K562 (cell line): Measurements from ENCODE around the gene CD74. TPM values are rescaled to one million over a fixed set of nuclear protein-coding genes. Genes with fewer than 3 reads are reported as not detected.

Experiments used
- ATAC-seq: fragments of 200-7000 bp; cut with Tn5 transposase; 3 replicates; pipeline ENCODE4 v1.9.1; 2020; ENCODE audit warnings: moderate library complexity
- BruUV-seq: library from RNA; stranded (reverse); fragments of 400-500 nt; replicated peaks from 2 replicates; lab custom pipeline; 2021; lab: Mats Ljungman, UMichigan
- CTCF ChIA-PET: fragments of 300-600 bp; formaldehyde crosslinking; extraction: SDS; loops from one replicate; lab custom pipeline; 2021; ENCODE audit warnings: low intra/inter-chr PET ratio; lab: Yijun Ruan, JAX
- POLR2A ChIA-PET: fragments of 300-600, 350-650 bp; sonication (Branson Sonifier 250); formaldehyde crosslinking; extraction: SDS; loops from one replicate; lab custom pipeline; 2021; ENCODE audit warnings: antibody characterized with exemption, inconsistent platforms; lab: Yijun Ruan, JAX
- DNase-seq, 4 experiments: peaks; one replicate each; pipeline versions ENCODE4 v3.0.0 to v3.0.0-alpha.2; 2011 to 2018; ENCODE audit warnings: low spot score in 3 of 4, mixed read lengths in 3 of 4; ENCODE audit errors: extremely low read depth in 1 of 4
- FAIRE-seq: peaks from 2 replicates; lab custom pipeline; 2011; peaks lifted over from hg19 to GRCh38; lab: Jason Lieb, UNC
- H2AFZ ChIP-seq: 2 replicates; pipeline ENCODE4 v1.6.0; 2011; ENCODE audit warnings: low read depth, low read length, control low read depth, inconsistent platforms
- H3K27ac ChIP-seq: fragments of 200-600 bp; 3 replicates; pipeline ENCODE4 v1.8.0; 2011; ENCODE audit warnings: low read depth, mild to moderate bottlenecking, control low read depth, inconsistent platforms, low read length, moderate library complexity, mixed read lengths; ENCODE audit errors: extremely low read depth
- H3K27me3 ChIP-seq, 2 experiments: fragments of 300-600 bp in 1 of 2; 2 replicates in 1 of 2; 3 replicates in 1 of 2; pipeline versions ENCODE4 v1.6.0 to v1.8.0; 2011; ENCODE audit warnings: inconsistent platforms in 2 of 2, low read length in 2 of 2, mild to moderate bottlenecking in 1 of 2, mixed read lengths in 1 of 2, moderate library complexity in 1 of 2; ENCODE audit not compliant: control insufficient read depth in 2 of 2, insufficient read depth in 2 of 2
- H3K36me3 ChIP-seq: fragments of 300-600 bp; 3 replicates; pipeline ENCODE4 v1.8.0; 2011; ENCODE audit warnings: mild to moderate bottlenecking, low read length, inconsistent platforms; ENCODE audit not compliant: control insufficient read depth, insufficient read depth
- H3K4me1 ChIP-seq, 2 experiments: fragments of 200-600 bp in 1 of 2; replicated peaks in 1 of 2; 2 replicates in 1 of 2; 3 replicates in 1 of 2; pipeline versions ENCODE4 v1.5.1 to v1.8.0; 2011; ENCODE audit warnings: inconsistent platforms in 2 of 2, low read length in 2 of 2, mild to moderate bottlenecking in 1 of 2, mixed read lengths in 1 of 2, moderate library complexity in 1 of 2; ENCODE audit not compliant: control insufficient read depth in 2 of 2, insufficient read depth in 2 of 2
- H3K4me2 ChIP-seq: 2 replicates; pipeline ENCODE4 v1.6.1; 2011; ENCODE audit warnings: low read length, control low read depth, inconsistent platforms, mixed read lengths; ENCODE audit not compliant: insufficient read depth
- H3K4me3 ChIP-seq: fragments of 200-600 bp; sonication (generic), shearing (Covaris generic); 2 replicates; pipeline ENCODE4 v1.5.1; 2016; ENCODE audit warnings: control low read depth, inconsistent platforms
- H3K79me2 ChIP-seq: fragments of 200-600 bp; 3 replicates; pipeline ENCODE4 v1.8.0; 2011; ENCODE audit warnings: low read length, inconsistent platforms; ENCODE audit not compliant: control insufficient read depth, insufficient read depth
- H3K9ac ChIP-seq, 2 experiments: 2 replicates each; pipeline versions ENCODE4 v1.6.0 to v1.6.1; 2011; ENCODE audit warnings: low read depth in 2 of 2, low read length in 2 of 2, control low read depth in 1 of 2, inconsistent platforms in 1 of 2, mild to moderate bottlenecking in 1 of 2, mixed read lengths in 1 of 2; ENCODE audit not compliant: insufficient read depth in 1 of 2
- H3K9me1 ChIP-seq: one replicate; pipeline ENCODE4 v1.6.0; 2011; ENCODE audit warnings: inconsistent platforms, mild to moderate bottlenecking, low read length, moderate library complexity; ENCODE audit not compliant: control insufficient read depth, insufficient read depth
- H3K9me3 ChIP-seq: replicated peaks from 2 replicates; pipeline ENCODE4 v1.5.1; 2011; ENCODE audit warnings: low read depth, low read length, inconsistent platforms; ENCODE audit not compliant: control insufficient read depth, insufficient read depth
- H4K20me1 ChIP-seq: replicated peaks from 2 replicates; pipeline ENCODE4 v1.6.1; 2011; ENCODE audit warnings: low read length, inconsistent platforms, mixed read lengths; ENCODE audit not compliant: control insufficient read depth, insufficient read depth
- CBX2 ChIP-seq: fragments of 200-600 bp; sonication (generic); IDR thresholded peaks from one replicate; pipeline ENCODE4 v1.6.1; 2012; ENCODE audit warnings: mild to moderate bottlenecking, low read length, inconsistent platforms; ENCODE audit not compliant: insufficient read depth, poor library complexity, severe bottlenecking
- DEAF1 ChIP-seq: fragments of 450-650 bp; formaldehyde crosslinking; IDR thresholded peaks from 2 replicates; pipeline ENCODE4 v1.4.0; 2020; ENCODE audit warnings: mild to moderate bottlenecking, moderate library complexity
- E2F8 ChIP-seq: fragments of 450-650 bp; IDR thresholded peaks from 2 replicates; pipeline ENCODE4 v1.7.1; 2018; ENCODE audit warnings: mild to moderate bottlenecking, low read depth; ENCODE audit not compliant: partially characterized antibody
- HDAC8 ChIP-seq: fragments of 450-650 bp; IDR thresholded peaks from 2 replicates; pipeline ENCODE4 v1.6.1; 2016; ENCODE audit warnings: mild to moderate bottlenecking, missing genetic modification characterization, moderate library complexity, missing compliant biosample characterization
- IRF9 ChIP-seq: fragments of 450-650 bp; IDR thresholded peaks from 2 replicates; pipeline ENCODE4 v1.6.1; 2016; ENCODE audit warnings: missing biosample characterization, missing genetic modification characterization
- KLF16 ChIP-seq: IDR thresholded peaks from 2 replicates; pipeline ENCODE4 v1.6.1; 2016; ENCODE audit warnings: antibody characterized with exemption
- POLR2G ChIP-seq: fragments of 200-400 bp; formaldehyde crosslinking; IDR thresholded peaks from 2 replicates; pipeline ENCODE4 v1.6.1; 2017; ENCODE audit warnings: low read depth, mild to moderate bottlenecking, antibody characterized with exemption, low read length, moderate library complexity
- SAFB ChIP-seq: fragments of 200-400 bp; formaldehyde crosslinking; IDR thresholded peaks from 2 replicates; pipeline ENCODE4 v1.6.1; 2017; ENCODE audit warnings: low read depth, low read length, borderline replicate concordance
- THRA ChIP-seq: fragments of 450-650 bp; IDR thresholded peaks from 2 replicates; pipeline ENCODE4 v1.6.1; 2017; ENCODE audit warnings: mild to moderate bottlenecking, moderate library complexity
- ZBTB49 ChIP-seq: sonication (generic); formaldehyde crosslinking; IDR thresholded peaks from 2 replicates; pipeline ENCODE4 v1.8.0; 2022; ENCODE audit warnings: missing genetic modification reagents, mild to moderate bottlenecking, borderline replicate concordance
- WGBS: fragments of 100-300 bp; shearing (Covaris generic); methylation state at CpG from one replicate; pipeline ENCODE4 v1.1.6; 2016; ENCODE audit warnings: low coverage, mixed read lengths; ENCODE audit not compliant: insufficient coverage; ENCODE audit errors: missing lambda C conversion rate; 5-methylcytosine and 5-hydroxymethylcytosine counted together
- in situ Hi-C: fragments of 300-500 bp; cut with MboI; formaldehyde crosslinking; loops from 4 replicates; pipeline ENCODE4 v1.15.0; 2018; ENCODE audit warnings: inconsistent platforms, mixed read lengths
- intact Hi-C: fragments of 100-400 bp; cut with micrococcal nuclease; formaldehyde crosslinking; loops from 2 replicates; pipeline ENCODE4 v1.14.2; 2022
- polyA plus RNA-seq, 8 experiments: library from polyadenylated mRNA; depleted of rRNA in 4 of 8; stranded (reverse) in 5 of 8; unstranded in 3 of 8; fragments of >200 nt; fragmentation: Nextera tagmentation in 2 of 8; fragmentation: Illumina TruSeq in 1 of 8; extraction: Ambion mirVana in 2 of 8; extraction: Trizol in 1 of 8; gene quantifications; 2 replicates each; pipeline versions ENCODE4 v1.2.1 to v1.2.3, GENCODE V29; 2011 to 2014; ENCODE audit warnings: inconsistent platforms in 1 of 8, missing spikeins in 1 of 8
- total RNA-seq, 7 experiments: library from RNA; depleted of rRNA in 6 of 7; stranded (reverse); fragments of >200 nt in 6 of 7; fragmentation: Illumina TruSeq in 2 of 7; extraction: Trizol in 2 of 7; gene quantifications; 2 replicates each; pipeline versions ENCODE4 v1.2.1 to v1.2.3, GENCODE V29; 2011 to 2021; ENCODE audit warnings: low replicate concordance in 1 of 7

The CD74 gene
- total and polyA plus RNA-seq, 9 of the 15 experiments (the other 6 are each of a cell fraction or from before 2014, with no cell fraction given) = 0.07 to 4.8 (median 0.32) TPM

- Histone ChIP-seq H3K36me3 (peaks cover 22% of the 10 kb centered on the region; the same call in 2 of the 3 replicates), H2AFZ (no peak overlapping the region), H3K4me3 (no peak overlapping the region), H3K4me2 (no peak overlapping the region), H3K79me2 (no peaks in the 10 kb centered on the region), H4K20me1 (peaks cover 2% of the 10 kb centered on the region; the same call in 1 of the 2 replicates), H3K9me3 (no peaks in the 10 kb centered on the region), H3K9me1 (peaks cover 3% of the 10 kb centered on the region), H3K4me1 (peaks cover 9 to 11% of the 10 kb centered on the region in 2 experiments; a peak in 3 of 5 replicates), H3K9ac (0 out of 4 replicates have a peak overlapping the region, but pooled peaks of 1 of the 2 experiments have one; percentile 14), H3K27me3 (peaks cover 0 to 8% of the 10 kb centered on the region in 2 experiments; a peak in 1 of 5 replicates), H3K27ac (no peak overlapping the region)
- FAIRE-seq = no peak
- POLR2A ChIA-PET = interaction anchor here (0.6 to 2.0 kb wide), 5 partner anchors 9 to 154 kb away, joined by 3 to 5 read pairs (median 4); no protein-coding TSS in a partner anchor
- ATAC-seq = no peak
- WGBS = 49% methylated on average over 6 of the region's 9 CpGs
- BruUV-seq = no TSS peak
- intact Hi-C loops = no loop called here
- CTCF ChIA-PET = no interaction called here
- in situ Hi-C loops = no loop called here
- DNase-seq = no peak
- TF ChIP-seq DEAF1 (CRISPR knock-in tag) (no peak), E2F8 (no peak), CBX2 (no peak), POLR2G (no peak), THRA (no peak), SAFB (no peak), IRF9 (tag) (no peak), KLF16 (no peak), ZBTB49 (CRISPR knock-in tag) (no peak), HDAC8 (no peak)
These were observed 7.5 kb downstream of the CD74 start for GRCh38 chr5:150404941-150405816.
